B cell (primary cell): Measurements from ENCODE around the gene DDX50. TPM values are rescaled to one million over a fixed set of nuclear protein-coding genes. Genes with fewer than 3 reads are reported as not detected.

Experiments
- ATAC-seq: fragments of 200-7000 bp; cut with Tn5 transposase; one replicate; pipeline ENCODE4 v1.10.0; 2021; ENCODE audit warnings: low read depth, mild to moderate bottlenecking, moderate number of reproducible peaks, moderate library complexity
- CTCF ChIA-PET: fragments of 350-600 bp; sonication (Branson Sonifier 250); formaldehyde crosslinking; loops from one replicate; lab custom pipeline; 2021; ENCODE audit warnings: antibody characterized with exemption, inconsistent platforms; lab: Charles Lee
- POLR2A ChIA-PET: fragments of 350-600 bp; sonication (Branson Sonifier 250); formaldehyde crosslinking; loops from one replicate; lab custom pipeline; 2021; ENCODE audit warnings: antibody characterized with exemption; lab: Charles Lee
- DNase-seq: peaks from one replicate; pipeline ENCODE4 v3.0.0; 2013
- H2AFZ ChIP-seq: 2 replicates; pipeline ENCODE4 v1.6.1; 2012; ENCODE audit warnings: mild to moderate bottlenecking, low read depth, low read length; ENCODE audit not compliant: insufficient read depth, poor library complexity, severe bottlenecking
- H3K27ac ChIP-seq, 2 donors: 1 replicate in 1 of 2; 2 replicates in 1 of 2; pipeline ENCODE4 v1.5.1; 2012 to 2013; ENCODE audit warnings: low read length in 2 of 2, mild to moderate bottlenecking in 2 of 2, moderate library complexity in 1 of 2
- H3K27me3 ChIP-seq, 4 experiments: fragments of 200-600 bp in 1 of 4; sonication (generic) in 1 of 4; replicated peaks in 1 of 4; 1 replicate in 2 of 4; 2 replicates in 2 of 4; pipeline versions ENCODE4 v1.6.1 to v1.7.0; 2013 to 2016; ENCODE audit warnings: low read length in 3 of 4, mild to moderate bottlenecking in 2 of 4, mixed read lengths in 1 of 4, moderate library complexity in 1 of 4; ENCODE audit not compliant: insufficient read depth in 4 of 4, control insufficient read depth in 3 of 4; ENCODE audit errors: control extremely low read depth in 1 of 4
- H3K36me3 ChIP-seq, 2 experiments: replicated peaks in 1 of 2; 1 replicate in 1 of 2; 2 replicates in 1 of 2; pipeline versions ENCODE4 v1.6.1 to v1.7.1; 2013; ENCODE audit warnings: low read length in 1 of 2; ENCODE audit not compliant: insufficient read depth in 2 of 2, control insufficient read depth in 1 of 2; ENCODE audit errors: control extremely low read depth in 1 of 2, extremely low read depth in 1 of 2
- H3K4me1 ChIP-seq, 2 donors: fragments of 200-600 bp in 1 of 2; sonication (generic) in 1 of 2; 1 replicate in 1 of 2; 2 replicates in 1 of 2; pipeline versions ENCODE4 v1.5.1 to v1.6.1; 2013 to 2017; ENCODE audit warnings: low read length in 2 of 2; ENCODE audit not compliant: control insufficient read depth in 2 of 2, insufficient read depth in 2 of 2
- H3K4me2 ChIP-seq: replicated peaks from 2 replicates; pipeline ENCODE3; 2012; ENCODE audit warnings: mild to moderate bottlenecking, low read depth, low read length; ENCODE audit not compliant: poor library complexity, severe bottlenecking
- H3K4me3 ChIP-seq, 5 experiments: fragments of 200-600 bp in 1 of 5; sonication (generic) in 1 of 5; 1 replicate in 3 of 5; 2 replicates in 2 of 5; pipeline versions ENCODE4 v1.5.1 to v1.7.0; 2011 to 2016; ENCODE audit warnings: low read length in 4 of 5, mild to moderate bottlenecking in 4 of 5, low read depth in 2 of 5, control low read depth in 1 of 5, moderate library complexity in 1 of 5; ENCODE audit not compliant: insufficient read depth in 1 of 5; ENCODE audit errors: control extremely low read depth in 1 of 5, extremely low read depth in 1 of 5
- H3K79me2 ChIP-seq: fragments of 200-600 bp; sonication (generic); one replicate; pipeline ENCODE4 v1.6.0; 2016; ENCODE audit warnings: low read length; ENCODE audit not compliant: control insufficient read depth, insufficient read depth
- H3K9ac ChIP-seq: fragments of 200-600 bp; sonication (generic); 2 replicates; pipeline ENCODE4 v1.6.1; 2017; ENCODE audit warnings: mild to moderate bottlenecking, low read length, moderate library complexity
- H3K9me3 ChIP-seq, 3 donors: one replicate each; pipeline versions ENCODE4 v1.6.1 to v1.7.1; 2013; ENCODE audit warnings: low read length in 2 of 3; ENCODE audit not compliant: control insufficient read depth in 2 of 3, insufficient read depth in 1 of 3; ENCODE audit errors: control extremely low read depth in 1 of 3
- H4K20me1 ChIP-seq: 2 replicates; pipeline ENCODE4 v1.6.0; 2012; ENCODE audit warnings: mild to moderate bottlenecking, low read length; ENCODE audit not compliant: insufficient read depth, control insufficient read depth, poor library complexity, severe bottlenecking
- H3K27ac Mint-ChIP-seq: one replicate; pipeline ENCODE4 v1.8.0; 2021; ENCODE audit warnings: mixed read lengths
- H3K27me3 Mint-ChIP-seq: one replicate; pipeline ENCODE4 v1.8.0; 2021; ENCODE audit warnings: mixed read lengths
- H3K4me1 Mint-ChIP-seq: one replicate; pipeline ENCODE4 v1.8.0; 2021; ENCODE audit warnings: mixed read lengths
- H3K4me3 Mint-ChIP-seq: one replicate; pipeline ENCODE4 v1.8.0; 2021; ENCODE audit warnings: mixed read lengths
- H3K9me3 Mint-ChIP-seq: one replicate; pipeline ENCODE4 v1.8.0; 2022; ENCODE audit warnings: mixed read lengths; ENCODE audit not compliant: insufficient read depth
- CTCF ChIP-seq: fragments of 200-600 bp; IDR thresholded peaks from one replicate; pipeline ENCODE4 v1.8.0; 2022; ENCODE audit warnings: antibody characterized with exemption, mild to moderate bottlenecking
- EZH2 ChIP-seq: IDR thresholded peaks from 2 replicates; pipeline ENCODE4 v1.6.1; 2012; ENCODE audit warnings: borderline replicate concordance, low read depth, mild to moderate bottlenecking, moderate library complexity, low read length; ENCODE audit not compliant: insufficient read depth, poor library complexity, severe bottlenecking
- WGBS: methylation state at CpG from one replicate; pipeline ENCODE4 v1.1.5; 2013; ENCODE audit warnings: missing lambda C conversion rate; ENCODE audit not compliant: insufficient coverage; 5-methylcytosine and 5-hydroxymethylcytosine counted together
- intact Hi-C: fragments of 100-400 bp; cut with micrococcal nuclease; formaldehyde crosslinking; loops from one replicate; pipeline ENCODE4 v1.10.0; 2022
- polyA plus RNA-seq: library from polyadenylated mRNA; depleted of rRNA; stranded (reverse); fragments of >200 nt; gene quantifications from 2 replicates; pipeline ENCODE4 v1.2.3, GENCODE V29; 2012
- total RNA-seq, 2 donors: library from RNA; stranded (reverse); fragments of 120-200 nt in 1 of 2; gene quantifications; 1 replicate in 1 of 2; 2 replicates in 1 of 2; pipeline versions ENCODE4 v1.2.3 to v1.2.4, GENCODE V29; 2013 to 2022

The DDX50 gene
- total and polyA plus RNA-seq, 2 donors (not counting 1 experiment from before 2014, with no cell fraction given) = 15.6 to 39.3 TPM

DNA sequence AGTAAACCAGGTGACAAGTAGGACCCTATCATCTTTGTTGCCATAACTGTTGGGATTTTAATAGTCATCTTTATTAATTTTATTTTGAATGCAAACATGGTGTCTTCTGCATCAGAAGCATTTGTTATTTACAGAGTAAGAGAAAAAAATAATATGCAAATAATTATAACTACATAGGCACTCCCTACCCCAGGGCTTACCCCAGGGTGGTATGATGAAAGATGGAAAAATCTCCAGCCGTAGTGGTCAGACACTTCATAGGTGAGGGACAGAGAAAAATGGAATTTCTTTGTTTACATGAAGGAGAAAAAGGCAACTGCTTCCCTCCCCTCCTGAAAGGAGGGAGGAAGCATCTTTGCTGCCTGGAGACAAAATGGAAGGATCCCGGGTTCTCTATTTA is 44.1 kb upstream of the DDX50 start:
- Histone ChIP-seq H4K20me1 (no peaks in the 10 kb centered on the region), H3K4me1 (no peaks in the 10 kb centered on the region), H3K4me3 (no peak overlapping the region), H2AFZ (no peak overlapping the region), H3K4me2 (no peak overlapping the region), H3K36me3 (no peaks in the 10 kb centered on the region), H3K27ac (no peak overlapping the region), H3K27me3 (peaks cover 0 to 3% (median 0%) of the 10 kb centered on the region in 4 experiments), H3K9ac (no peak overlapping the region), H3K9me3 (peaks cover 0 to 28% (median 13%) of the 10 kb centered on the region in 3 donors), H3K79me2 (no peaks in the 10 kb centered on the region)
- intact Hi-C loops = no loop called here
- CTCF ChIA-PET = no interaction called here
- Mint-ChIP-seq H3K4me3 (no peak overlapping the region), H3K27me3 (no peaks in the 10 kb centered on the region), H3K9me3 (peaks cover 7% of the 10 kb centered on the region), H3K27ac (no peak overlapping the region), H3K4me1 (no peaks in the 10 kb centered on the region)
- no CpG with 5 or more reads among the region's 2 CpGs for WGBS
- DNase-seq (no peak), ATAC-seq (no peak)
- TF ChIP-seq EZH2 (no peak), CTCF (no peak)
- POLR2A ChIA-PET = no interaction called here

GRCh38 chr10:68861253-68861652 is 39.9 kb upstream of the DDX50 start:
- peaks cover 13% of the 10 kb centered on the region for H3K9me3 Mint-ChIP-seq
- TF ChIP-seq CTCF (no peak), EZH2 (no peak)
- intact Hi-C loops = no loop called here

More at GRCh38 chr10:68861253-68861652, 39.9 kb upstream of the DDX50 start:
- 90% methylated on average over 2 of the region's 5 CpGs for WGBS
- Histone ChIP-seq H3K9ac (no peak overlapping the region), H3K9me3 (peaks cover 0 to 24% (median 17%) of the 10 kb centered on the region in 3 donors), H4K20me1 (no peaks in the 10 kb centered on the region), H3K27ac (no peak overlapping the region), H2AFZ (no peak overlapping the region), H3K27me3 (peaks cover 0 to 3% (median 0%) of the 10 kb centered on the region in 4 experiments), H3K4me1 (no peaks in the 10 kb centered on the region), H3K4me2 (no peak overlapping the region), H3K79me2 (no peaks in the 10 kb centered on the region), H3K4me3 (no peak overlapping the region), H3K36me3 (no peaks in the 10 kb centered on the region)
- no peaks in the 10 kb centered on the region for H3K27me3 Mint-ChIP-seq
- no peak for ATAC-seq
- no peak overlapping the region for H3K4me3 Mint-ChIP-seq
- ChIA-PET CTCF (no interaction called here), POLR2A (no interaction called here)
- no peaks in the 10 kb centered on the region for H3K4me1 Mint-ChIP-seq
- H3K27ac Mint-ChIP-seq = no peak overlapping the region
- DNase-seq = no peak
